ENCODE data around the gene TYMS.

Gene TYMS

GRCh38 chr18:709771-710170 lies 52.3 kb downstream of the TYMS start:
- TF ChIP-seq POLR2AphosphoS5 (IDR thresholded peaks at IDR 0.05; ENCODE audit: low read depth, low read length) (no peak), FOXP2 (optimal IDR thresholded peaks at IDR 0.05; ENCODE audit: borderline replicate concordance, extremely low read depth, extremely low read length, insufficient read depth) (no peak), TAF1 (IDR thresholded peaks at IDR 0.05; ENCODE audit: borderline replicate concordance, insufficient read depth, low read length) (no peak), REST (IDR thresholded peaks at IDR 0.05; ENCODE audit: insufficient read depth in 1 of 2, low read depth in 2 of 2, low read length in 2 of 2) (no peak), SIN3A (IDR thresholded peaks at IDR 0.05; ENCODE audit: borderline replicate concordance, insufficient read depth, low read length) (no peak)

- TF ChIP-seq REST (IDR thresholded peaks at IDR 0.05; ENCODE audit: insufficient read depth in 1 of 2, low read depth in 2 of 2, low read length in 2 of 2) (no peak), TAF1 (IDR thresholded peaks at IDR 0.05; ENCODE audit: borderline replicate concordance, insufficient read depth, low read length) (no peak), SIN3A (IDR thresholded peaks at IDR 0.05; ENCODE audit: borderline replicate concordance, insufficient read depth, low read length) (no peak), FOXP2 (optimal IDR thresholded peaks at IDR 0.05; ENCODE audit: borderline replicate concordance, extremely low read depth, extremely low read length, insufficient read depth) (no peak), POLR2AphosphoS5 (IDR thresholded peaks at IDR 0.05; ENCODE audit: low read depth, low read length) (no peak)
These were observed 53.2 kb downstream of the TYMS start for GRCh38 chr18:710418-711300.

GRCh38 chr18:711310-711656 lies 53.8 kb downstream of the TYMS start:
- TF ChIP-seq POLR2AphosphoS5 (IDR thresholded peaks at IDR 0.05; ENCODE audit: low read depth, low read length) (no peak), TAF1 (IDR thresholded peaks at IDR 0.05; ENCODE audit: borderline replicate concordance, insufficient read depth, low read length) (no peak), REST (IDR thresholded peaks at IDR 0.05; ENCODE audit: insufficient read depth in 1 of 2, low read depth in 2 of 2, low read length in 2 of 2) (no peak), SIN3A (IDR thresholded peaks at IDR 0.05; ENCODE audit: borderline replicate concordance, insufficient read depth, low read length) (no peak), FOXP2 (optimal IDR thresholded peaks at IDR 0.05; ENCODE audit: borderline replicate concordance, extremely low read depth, extremely low read length, insufficient read depth) (no peak)

- TF ChIP-seq FOXP2 (optimal IDR thresholded peaks at IDR 0.05; ENCODE audit: borderline replicate concordance, extremely low read depth, extremely low read length, insufficient read depth) (no peak), TAF1 (IDR thresholded peaks at IDR 0.05; ENCODE audit: borderline replicate concordance, insufficient read depth, low read length) (no peak), POLR2AphosphoS5 (IDR thresholded peaks at IDR 0.05; ENCODE audit: low read depth, low read length) (no peak)
These were observed 54.4 kb downstream of the TYMS start for GRCh38 chr18:711657-712400.

- no peak for TF ChIP-seq SIN3A (IDR thresholded peaks at IDR 0.05; ENCODE audit: borderline replicate concordance, insufficient read depth, low read length)
- peak; percentile 58 for TF ChIP-seq FOXP2 (optimal IDR thresholded peaks at IDR 0.05; ENCODE audit: borderline replicate concordance, extremely low read depth, extremely low read length, insufficient read depth)
These were observed 55.1 kb downstream of the TYMS start, which contains the start of gene ENOSF1 for GRCh38 chr18:712401-713134. TSS of gene ENOSF1 (minus strand) at chr18:712630. CDS start at chr18:712587, 43 bp downstream.
